Ishikawa (cell line): ENCODE measurements around the gene STX19.

Source experiments
- CEBPB ChIP-seq: IDR thresholded peaks from 2 replicates; pipeline ENCODE4 v1.6.1; 2012
- CREB1 ChIP-seq: IDR thresholded peaks from 2 replicates; pipeline ENCODE4 v1.6.1; 2012; ENCODE audit warnings: low read depth
- EGR1 ChIP-seq: IDR thresholded peaks from 2 replicates; pipeline ENCODE4 v1.6.1; 2012
- EP300 ChIP-seq: IDR thresholded peaks from 2 replicates; pipeline ENCODE4 v1.6.1; 2012; ENCODE audit warnings: borderline replicate concordance
- FOXM1 ChIP-seq: IDR thresholded peaks from 2 replicates; pipeline ENCODE4 v1.6.1; 2012; ENCODE audit warnings: low read depth, borderline replicate concordance
- NFIC ChIP-seq: IDR thresholded peaks from 2 replicates; pipeline ENCODE4 v1.6.1; 2012
- RAD21 ChIP-seq: IDR thresholded peaks from 2 replicates; pipeline ENCODE4 v1.6.1; 2012; ENCODE audit warnings: low read depth
- TCF12 ChIP-seq: IDR thresholded peaks from 2 replicates; pipeline ENCODE4 v1.6.1; 2012; ENCODE audit warnings: low read depth
- TEAD4 ChIP-seq: IDR thresholded peaks from 2 replicates; pipeline ENCODE4 v1.6.1; 2012
- YY1 ChIP-seq: IDR thresholded peaks from 2 replicates; pipeline ENCODE4 v1.6.1; 2012; ENCODE audit warnings: low read depth
- TF ChIP-seq, protein P1 (sequence below): IDR thresholded peaks from 2 replicates; pipeline ENCODE4 v1.6.1; 2012; ENCODE audit warnings: low read depth, mild to moderate bottlenecking
- TF ChIP-seq, protein P2 (sequence below): IDR thresholded peaks from 2 replicates; pipeline ENCODE4 v1.6.1; 2012
- TF ChIP-seq, protein P3 (sequence below): IDR thresholded peaks from 2 replicates; pipeline ENCODE4 v1.6.1; 2012

DNA sequence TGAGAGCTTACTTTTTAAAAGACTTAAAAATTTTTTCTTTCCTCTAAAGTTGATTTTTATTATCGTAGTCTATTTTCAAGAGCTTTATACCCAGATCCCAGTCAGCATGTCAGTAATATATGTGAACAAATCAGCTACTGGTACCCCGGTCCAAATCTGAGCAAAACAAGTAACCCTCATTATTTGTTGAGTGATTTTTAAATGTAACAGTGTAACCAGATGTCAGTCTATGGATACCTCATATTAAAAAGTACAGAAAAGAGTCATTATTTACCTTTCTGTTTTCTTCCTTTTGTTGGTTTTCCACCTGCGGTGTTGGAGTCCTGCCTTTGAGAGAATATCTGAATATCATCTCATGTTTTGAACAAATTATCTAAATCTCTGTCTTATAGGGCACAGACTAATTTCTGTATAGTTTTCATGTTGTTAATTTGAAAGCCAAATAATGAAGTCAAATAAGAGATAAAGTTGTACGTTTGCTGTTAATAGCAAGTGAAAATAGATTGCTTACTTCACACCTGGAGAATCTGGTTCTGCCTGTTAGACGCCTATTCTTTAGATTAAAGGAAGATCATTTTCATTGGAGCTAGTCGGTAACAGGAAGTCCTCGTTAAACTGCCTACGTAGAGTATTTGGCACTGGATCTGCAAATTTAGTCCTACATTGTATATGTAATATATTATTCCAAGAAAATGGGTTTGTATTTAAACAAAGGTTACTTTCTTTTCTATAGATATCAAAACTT is at the start of gene STX19:
- no peak for TF ChIP-seq CEBPB
- 0 out of 2 replicates have a peak, but pooled peaks have one; percentile 42 for TF ChIP-seq TCF12
- no peak for TF ChIP-seq EP300
- TF ChIP-seq, protein P1, sequence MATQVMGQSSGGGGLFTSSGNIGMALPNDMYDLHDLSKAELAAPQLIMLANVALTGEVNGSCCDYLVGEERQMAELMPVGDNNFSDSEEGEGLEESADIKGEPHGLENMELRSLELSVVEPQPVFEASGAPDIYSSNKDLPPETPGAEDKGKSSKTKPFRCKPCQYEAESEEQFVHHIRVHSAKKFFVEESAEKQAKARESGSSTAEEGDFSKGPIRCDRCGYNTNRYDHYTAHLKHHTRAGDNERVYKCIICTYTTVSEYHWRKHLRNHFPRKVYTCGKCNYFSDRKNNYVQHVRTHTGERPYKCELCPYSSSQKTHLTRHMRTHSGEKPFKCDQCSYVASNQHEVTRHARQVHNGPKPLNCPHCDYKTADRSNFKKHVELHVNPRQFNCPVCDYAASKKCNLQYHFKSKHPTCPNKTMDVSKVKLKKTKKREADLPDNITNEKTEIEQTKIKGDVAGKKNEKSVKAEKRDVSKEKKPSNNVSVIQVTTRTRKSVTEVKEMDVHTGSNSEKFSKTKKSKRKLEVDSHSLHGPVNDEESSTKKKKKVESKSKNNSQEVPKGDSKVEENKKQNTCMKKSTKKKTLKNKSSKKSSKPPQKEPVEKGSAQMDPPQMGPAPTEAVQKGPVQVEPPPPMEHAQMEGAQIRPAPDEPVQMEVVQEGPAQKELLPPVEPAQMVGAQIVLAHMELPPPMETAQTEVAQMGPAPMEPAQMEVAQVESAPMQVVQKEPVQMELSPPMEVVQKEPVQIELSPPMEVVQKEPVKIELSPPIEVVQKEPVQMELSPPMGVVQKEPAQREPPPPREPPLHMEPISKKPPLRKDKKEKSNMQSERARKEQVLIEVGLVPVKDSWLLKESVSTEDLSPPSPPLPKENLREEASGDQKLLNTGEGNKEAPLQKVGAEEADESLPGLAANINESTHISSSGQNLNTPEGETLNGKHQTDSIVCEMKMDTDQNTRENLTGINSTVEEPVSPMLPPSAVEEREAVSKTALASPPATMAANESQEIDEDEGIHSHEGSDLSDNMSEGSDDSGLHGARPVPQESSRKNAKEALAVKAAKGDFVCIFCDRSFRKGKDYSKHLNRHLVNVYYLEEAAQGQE, result no peak
- peak; percentile 72 for TF ChIP-seq NFIC
- TF ChIP-seq TEAD4, result peak; percentile 83
- TF ChIP-seq, protein P2, sequence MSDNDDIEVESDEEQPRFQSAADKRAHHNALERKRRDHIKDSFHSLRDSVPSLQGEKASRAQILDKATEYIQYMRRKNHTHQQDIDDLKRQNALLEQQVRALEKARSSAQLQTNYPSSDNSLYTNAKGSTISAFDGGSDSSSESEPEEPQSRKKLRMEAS, result peak; percentile 41; the same call in 1 of the 2 replicates
- TF ChIP-seq RAD21, result no peak
- TF ChIP-seq EGR1, result no peak
- TF ChIP-seq CREB1, result peak; percentile 57; the same call in 1 of the 2 replicates
- peak; percentile 77 for TF ChIP-seq FOXM1
- TF ChIP-seq YY1, result no peak
- TF ChIP-seq, protein P3, sequence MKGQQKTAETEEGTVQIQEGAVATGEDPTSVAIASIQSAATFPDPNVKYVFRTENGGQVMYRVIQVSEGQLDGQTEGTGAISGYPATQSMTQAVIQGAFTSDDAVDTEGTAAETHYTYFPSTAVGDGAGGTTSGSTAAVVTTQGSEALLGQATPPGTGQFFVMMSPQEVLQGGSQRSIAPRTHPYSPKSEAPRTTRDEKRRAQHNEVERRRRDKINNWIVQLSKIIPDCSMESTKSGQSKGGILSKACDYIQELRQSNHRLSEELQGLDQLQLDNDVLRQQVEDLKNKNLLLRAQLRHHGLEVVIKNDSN, result no peak
